NCI-H187 treated with DMSO at 0.1 percent for 48 hours (cell line): ENCODE data around the gene TIMM9.
A peak's percentile ranks its signal among the peaks of the same experiment; 100 is the strongest.
"Not testable (repeated sequence)": the region's sequence is repeated elsewhere in the genome, so short reads cannot be mapped to it uniquely, and the experiment has no call there.

Source experiments
- DNase-seq: peaks from one replicate; lab custom pipeline; 2025; lab: John Stamatoyannopoulos, UW

Gene TIMM9

DNA sequence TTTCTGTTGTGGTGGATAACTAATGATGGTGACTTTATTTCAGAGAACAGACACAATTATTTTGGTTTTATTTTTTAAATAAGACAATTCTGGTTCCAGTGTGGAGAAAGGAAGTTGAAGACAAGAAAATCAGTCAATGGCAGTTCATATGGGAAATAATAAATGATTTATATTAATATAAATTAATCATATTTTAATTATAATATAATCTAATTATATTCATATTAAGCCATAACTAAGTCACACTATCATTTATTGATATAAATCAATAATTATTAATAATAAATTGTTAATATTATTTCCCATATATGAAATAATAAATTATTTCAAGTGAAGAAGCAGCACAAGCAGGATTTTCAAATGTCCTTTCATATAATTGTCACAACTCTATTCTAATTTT is 28.8 kb downstream of the TIMM9 start:
- no peak for DNase-seq

GRCh38 chr14:58397156-58397555 is 30.2 kb downstream of the TIMM9 start:
- DNase-seq, result no peak

DNA sequence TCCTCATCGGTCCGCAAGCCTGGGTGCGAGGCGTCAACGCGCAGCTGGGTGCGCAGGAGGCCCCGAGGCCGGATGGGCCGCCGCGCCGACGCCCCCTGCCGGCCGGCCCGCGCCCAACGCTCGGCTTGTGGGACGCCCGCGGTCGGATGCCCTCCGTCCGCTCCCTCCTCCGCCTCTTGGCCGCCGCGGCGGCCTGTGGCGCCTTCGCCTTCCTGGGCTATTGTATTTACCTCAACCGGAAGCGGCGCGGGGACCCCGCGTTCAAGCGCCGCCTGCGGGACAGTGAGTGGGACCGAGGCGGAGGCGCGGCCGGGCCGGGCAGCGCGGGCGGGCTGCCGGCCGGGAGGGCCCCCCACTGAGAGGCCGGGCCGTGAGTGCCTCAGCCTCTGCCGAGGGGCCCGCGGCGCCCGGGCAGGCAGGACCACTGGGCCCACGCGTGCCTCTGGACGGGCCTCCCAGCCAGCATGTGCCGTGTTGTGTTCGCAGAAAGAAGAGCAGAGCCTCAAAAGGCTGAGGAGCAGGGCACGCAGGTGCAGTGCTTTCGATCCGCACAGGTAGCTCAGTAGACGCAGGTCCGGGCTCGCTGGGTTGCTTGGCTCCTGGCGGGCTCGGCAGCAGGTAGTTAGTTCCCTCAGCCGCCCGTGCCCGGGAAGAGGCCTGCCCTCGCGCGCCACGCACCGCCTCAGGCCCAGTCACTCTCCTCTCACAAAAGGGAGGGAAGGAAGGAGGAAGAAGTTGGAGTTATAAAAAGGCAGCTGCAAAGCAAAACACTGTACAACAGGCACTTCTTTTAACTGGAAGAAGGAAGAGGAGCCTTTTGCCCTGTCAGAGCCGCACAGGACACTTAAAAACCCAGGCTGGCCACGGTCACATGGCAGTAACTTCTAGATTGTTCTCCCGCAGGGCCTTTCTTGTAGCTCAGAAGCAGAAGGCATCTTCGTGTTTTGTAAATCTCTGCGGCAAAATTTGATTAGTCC is 31.2 kb downstream of the TIMM9 start, which contains the start of gene TOMM20L:
Gene TOMM20L, plus strand, starts transcription at position 119 of the 977 bp plus-strand sequence. Its CDS starts 28 bp downstream, at position 147.
- peak; percentile 16 for DNase-seq

DNA sequence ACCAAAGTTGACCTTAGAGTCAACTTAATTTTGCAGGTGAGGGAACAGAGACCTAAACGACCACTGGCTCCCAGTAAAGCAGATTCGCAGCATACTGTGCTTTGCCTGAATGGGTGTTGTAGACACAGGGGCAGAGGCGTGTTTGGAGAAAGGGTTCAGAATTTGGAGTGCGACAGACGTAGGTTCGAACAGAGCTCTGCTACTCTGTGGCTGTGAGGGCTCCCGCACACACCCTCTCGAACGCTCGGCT is 31.8 kb downstream of the TIMM9 start:
- no peak for DNase-seq

DNA sequence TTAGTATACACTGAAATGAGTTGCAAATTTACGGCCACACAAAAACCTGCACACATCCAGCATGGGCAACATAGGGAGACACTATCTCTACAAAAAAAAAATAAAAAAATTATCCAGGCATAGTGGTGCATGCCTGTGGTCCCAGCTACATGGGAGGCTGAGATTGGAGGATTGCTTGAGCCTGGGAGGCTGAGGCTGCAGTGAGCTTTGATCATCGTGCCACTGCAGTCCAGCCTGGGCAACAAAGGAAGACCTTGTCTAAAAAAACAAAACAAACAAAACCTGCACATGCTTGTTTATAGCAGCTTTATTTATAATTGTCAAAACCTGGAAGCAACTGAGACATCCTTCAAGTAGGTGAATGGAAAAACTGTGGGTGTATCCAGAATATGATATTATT is 36.5 kb downstream of the TIMM9 start:
- no peak for DNase-seq

DNA sequence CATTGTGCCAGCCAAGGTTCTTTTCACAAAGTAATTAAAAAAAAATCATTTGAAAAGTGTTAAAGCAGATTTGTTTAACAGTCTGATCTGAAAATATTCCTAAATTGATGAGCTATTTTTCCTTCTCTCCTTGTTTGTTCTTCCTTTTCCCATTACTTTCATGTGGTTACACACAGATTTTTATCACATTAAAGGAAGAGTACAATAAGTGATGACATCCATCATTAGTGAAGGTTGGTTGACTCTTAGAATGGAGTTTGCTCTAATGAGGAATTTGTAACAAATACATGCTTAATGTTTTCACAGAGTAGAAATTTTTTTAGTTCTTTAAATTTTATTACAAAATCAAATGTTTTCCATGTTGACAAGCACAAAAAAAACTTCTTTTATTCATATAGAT is 50.5 kb downstream of the TIMM9 start:
- no peak for DNase-seq

DNA sequence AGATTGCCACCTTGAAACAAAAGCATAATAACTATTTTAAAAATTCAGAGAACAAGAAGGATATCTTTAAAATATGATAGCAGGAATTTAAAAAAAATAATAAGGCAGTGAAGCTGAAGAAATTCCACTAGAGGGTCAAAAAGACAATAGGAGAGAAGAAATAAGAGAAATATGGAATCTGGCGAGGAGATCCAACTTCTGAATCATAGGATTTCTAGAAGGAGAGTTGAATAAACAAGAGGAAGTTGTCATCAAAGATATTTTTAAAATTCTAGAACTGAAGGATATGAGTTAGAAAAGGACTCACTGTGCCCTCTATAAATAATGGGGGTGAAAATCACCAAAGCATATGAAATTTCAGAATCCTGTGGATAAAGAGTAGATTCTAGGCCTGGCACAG is 58.4 kb downstream of the TIMM9 start:
- no peak for DNase-seq

DNA sequence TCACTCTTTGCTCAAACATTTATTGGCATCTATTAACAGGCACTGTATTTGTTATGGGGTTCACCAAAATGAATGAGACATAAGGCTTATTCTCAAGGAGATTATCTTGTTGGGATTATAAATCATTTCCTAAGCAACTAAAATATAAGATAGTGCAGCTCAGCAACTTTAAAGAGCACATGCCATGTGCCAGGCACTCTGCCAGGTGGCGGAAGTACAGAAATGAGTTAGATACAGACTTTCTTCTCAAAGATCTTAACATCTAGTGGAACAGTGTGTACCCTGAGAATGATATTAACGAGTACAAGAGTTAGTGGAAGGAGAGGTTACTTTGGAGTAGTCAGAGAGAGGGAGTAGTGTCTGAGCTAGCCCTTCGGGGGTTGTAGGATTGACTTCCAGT is 60.0 kb downstream of the TIMM9 start:
- DNase-seq, result no peak

DNA sequence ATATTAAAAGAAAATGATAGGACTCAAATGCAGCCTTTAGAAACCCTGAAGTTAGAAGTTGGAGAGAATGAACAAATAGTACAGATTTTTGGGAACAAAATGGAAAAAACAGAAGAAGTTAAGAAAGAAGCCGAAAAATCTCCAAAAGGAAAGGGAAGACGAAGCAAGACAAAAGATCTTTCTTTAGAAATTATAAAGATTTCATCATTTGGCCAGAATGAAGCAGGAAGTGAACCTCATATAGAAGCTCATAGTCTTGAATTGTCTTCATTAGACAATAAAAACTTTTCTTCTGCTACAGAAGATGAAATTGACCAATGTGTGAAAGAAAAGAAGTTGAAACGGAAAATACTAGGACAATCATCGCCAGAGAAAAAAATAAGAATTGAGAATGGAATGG is 63.0 kb downstream of the TIMM9 start:
- no peak for DNase-seq

DNA sequence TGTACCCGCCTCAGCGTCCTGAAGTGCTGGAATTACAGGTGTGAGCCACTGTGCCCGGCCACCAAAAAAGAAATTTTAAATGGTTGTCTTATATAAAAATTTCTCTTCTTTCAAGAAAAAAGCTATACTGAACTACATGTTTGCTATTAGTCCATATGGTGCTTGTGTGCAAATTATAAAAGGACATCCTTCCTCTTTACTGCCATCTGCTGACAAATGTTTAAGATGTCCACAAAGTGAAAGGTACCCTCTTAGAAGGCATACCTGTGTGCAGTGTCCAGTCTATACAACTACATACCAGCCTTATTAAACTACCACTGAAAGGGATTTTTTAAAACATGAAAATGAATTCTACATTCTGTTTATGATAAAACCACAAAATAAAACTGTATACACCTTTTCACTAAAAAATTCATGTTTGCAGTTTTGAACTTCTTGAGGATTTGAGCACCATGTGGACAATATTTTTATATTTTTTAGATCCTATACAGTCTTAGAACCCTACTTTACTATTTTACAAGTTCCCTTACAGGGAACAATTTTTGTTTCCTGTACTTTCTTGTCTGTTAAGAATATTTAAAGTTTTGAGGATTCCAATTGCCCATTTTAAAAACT is 64.4 kb downstream of the TIMM9 start:
- DNase-seq, result no peak

DNA sequence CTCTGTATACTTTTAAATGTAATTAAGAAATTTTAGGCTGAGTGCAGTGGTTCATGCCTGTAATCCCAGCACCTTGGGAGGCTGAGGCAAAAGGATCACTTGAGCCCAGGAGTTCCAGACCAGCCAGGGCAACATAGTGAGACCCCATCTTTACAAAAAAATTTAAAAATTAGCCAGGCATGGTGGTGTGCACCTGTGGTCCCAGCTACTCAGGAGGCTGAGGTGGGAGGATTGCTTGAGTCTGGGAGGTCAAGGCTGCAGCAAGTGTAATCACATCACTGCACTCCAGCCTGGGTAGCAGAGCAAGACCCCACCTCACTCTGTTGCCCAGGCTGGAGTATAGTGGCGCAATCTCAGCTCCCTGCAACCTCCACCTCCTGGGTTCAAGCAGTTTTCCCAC is 65.1 kb downstream of the TIMM9 start:
- DNase-seq, result not testable (repeated sequence)
